ENCODE data around the gene NVL. TPM values are rescaled to one million over a fixed set of nuclear protein-coding genes. Genes with fewer than 3 reads are reported as not detected.

The NVL gene
- total RNA-seq, 1 experiment from 2014 or later = 33.4 TPM

DNA sequence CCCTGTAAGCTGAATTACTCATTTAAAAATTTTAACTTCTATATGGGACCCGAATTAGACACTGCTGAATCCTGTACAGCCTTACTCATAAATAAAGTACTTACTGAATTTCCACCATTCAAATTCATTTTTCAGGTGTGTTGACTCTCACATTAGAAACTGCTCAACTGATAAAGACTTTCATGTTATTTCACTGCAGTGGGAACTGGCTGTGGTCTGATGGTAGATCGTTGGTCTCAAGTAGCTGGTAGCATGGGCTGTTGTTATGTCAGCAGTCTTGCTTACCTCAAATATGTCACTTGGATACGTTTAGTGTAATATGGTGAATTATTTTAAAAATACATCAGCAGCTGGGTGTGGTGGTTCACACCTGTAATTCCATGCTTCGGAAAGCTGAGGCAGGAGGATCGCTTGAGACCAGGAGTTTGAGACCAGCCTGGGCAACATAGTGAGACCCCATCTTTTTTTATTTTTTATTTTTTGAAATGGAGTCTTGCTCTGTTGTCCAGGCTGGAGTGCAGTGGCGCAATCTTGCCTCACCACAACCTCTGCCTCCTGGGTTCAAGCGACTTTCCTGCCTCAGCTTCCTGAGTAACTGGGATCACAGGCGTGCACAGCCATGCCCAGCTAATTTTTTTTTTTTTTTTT is 136.5 kb downstream of the NVL start:
- peaks cover 9% of the 10 kb centered on the region for H3K4me1 Mint-ChIP-seq
- ATAC-seq = no peak
- ChIA-PET CTCF (no interaction called here), POLR2A (interaction anchor here (1.3 kb wide), 1 partner anchor 28 kb away, joined by 6 read pairs; no protein-coding TSS in a partner anchor)
- H3K9me3 Mint-ChIP-seq = peaks cover 10% of the 10 kb centered on the region
- no peak overlapping the region for H3K27ac Mint-ChIP-seq
- peaks cover 31% of the 10 kb centered on the region for H3K36me3 Mint-ChIP-seq
- DNase-seq (ENCODE audit: low spot score) = no peak
- H3K4me3 Mint-ChIP-seq = no peak overlapping the region
- no peaks in the 10 kb centered on the region for H3K27me3 Mint-ChIP-seq (ENCODE audit: low read depth)
- TF ChIP-seq AFF4 (CRISPR knock-in tag; IDR thresholded peaks at IDR 0.05; ENCODE audit: borderline replicate concordance) (no peak), GTF2I (CRISPR knock-in tag; conservative IDR thresholded peaks at IDR 0.05) (0 out of 2 replicates have a peak, but pooled peaks have one; percentile 27), NR3C1 (CRISPR knock-in tag; conservative IDR thresholded peaks at IDR 0.05; ENCODE audit: low read depth) (no peak)
- TF ChIP-seq, protein P1, sequence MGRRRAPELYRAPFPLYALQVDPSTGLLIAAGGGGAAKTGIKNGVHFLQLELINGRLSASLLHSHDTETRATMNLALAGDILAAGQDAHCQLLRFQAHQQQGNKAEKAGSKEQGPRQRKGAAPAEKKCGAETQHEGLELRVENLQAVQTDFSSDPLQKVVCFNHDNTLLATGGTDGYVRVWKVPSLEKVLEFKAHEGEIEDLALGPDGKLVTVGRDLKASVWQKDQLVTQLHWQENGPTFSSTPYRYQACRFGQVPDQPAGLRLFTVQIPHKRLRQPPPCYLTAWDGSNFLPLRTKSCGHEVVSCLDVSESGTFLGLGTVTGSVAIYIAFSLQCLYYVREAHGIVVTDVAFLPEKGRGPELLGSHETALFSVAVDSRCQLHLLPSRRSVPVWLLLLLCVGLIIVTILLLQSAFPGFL (CRISPR knock-in tag; IDR thresholded peaks at IDR 0.05; ENCODE audit: borderline replicate concordance) = no peak

DNA sequence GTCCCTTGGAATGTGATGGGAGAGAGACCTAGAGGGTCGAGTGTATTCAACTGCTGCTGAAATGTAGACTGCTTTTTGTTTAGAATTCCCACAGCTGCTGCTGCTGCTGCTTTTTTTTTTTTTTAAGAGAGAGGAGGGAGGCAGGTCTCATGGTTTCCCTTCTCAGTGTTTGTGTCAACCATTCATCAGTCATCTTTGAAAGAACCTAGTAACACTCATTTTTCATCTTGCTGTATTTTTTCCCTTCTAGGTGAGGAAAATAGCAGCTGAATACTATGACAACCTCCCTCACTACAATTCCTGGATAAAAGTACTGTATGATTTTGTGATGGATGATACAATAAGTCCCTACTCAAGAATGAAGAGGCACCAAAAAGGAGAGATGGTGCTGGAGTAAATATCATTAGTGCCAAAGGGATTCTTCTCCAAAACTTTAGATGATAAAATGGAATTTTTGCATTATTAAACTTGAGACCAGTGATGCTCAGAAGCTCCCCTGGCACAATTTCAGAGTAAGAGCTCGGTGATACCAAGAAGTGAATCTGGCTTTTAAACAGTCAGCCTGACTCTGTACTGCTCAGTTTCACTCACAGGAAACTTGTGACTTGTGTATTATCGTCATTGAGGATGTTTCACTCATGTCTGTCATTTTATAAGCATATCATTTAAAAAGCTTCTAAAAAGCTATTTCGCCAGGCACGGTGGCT is 137.7 kb downstream of the NVL start:
- no peak overlapping the region for H3K27ac Mint-ChIP-seq

More for the DNA sequence above, 137.7 kb downstream of the NVL start:
- no peaks in the 10 kb centered on the region for H3K27me3 Mint-ChIP-seq (ENCODE audit: low read depth)
- TF ChIP-seq, protein P2, sequence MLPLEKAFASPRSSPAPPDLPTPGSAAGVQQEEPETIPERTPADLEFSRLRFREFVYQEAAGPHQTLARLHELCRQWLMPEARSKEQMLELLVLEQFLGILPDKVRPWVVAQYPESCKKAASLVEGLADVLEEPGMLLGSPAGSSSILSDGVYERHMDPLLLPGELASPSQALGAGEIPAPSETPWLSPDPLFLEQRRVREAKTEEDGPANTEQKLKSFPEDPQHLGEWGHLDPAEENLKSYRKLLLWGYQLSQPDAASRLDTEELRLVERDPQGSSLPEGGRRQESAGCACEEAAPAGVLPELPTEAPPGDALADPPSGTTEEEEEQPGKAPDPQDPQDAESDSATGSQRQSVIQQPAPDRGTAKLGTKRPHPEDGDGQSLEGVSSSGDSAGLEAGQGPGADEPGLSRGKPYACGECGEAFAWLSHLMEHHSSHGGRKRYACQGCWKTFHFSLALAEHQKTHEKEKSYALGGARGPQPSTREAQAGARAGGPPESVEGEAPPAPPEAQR (CRISPR knock-in tag; IDR thresholded peaks at IDR 0.05) = no peak
- TF ChIP-seq CBFB (CRISPR knock-in tag; IDR thresholded peaks at IDR 0.05; ENCODE audit: low read depth) (no peak), JAZF1 (CRISPR knock-in tag; IDR thresholded peaks at IDR 0.05) (no peak), E2F4 (CRISPR knock-in tag; IDR thresholded peaks at IDR 0.05; ENCODE audit: borderline replicate concordance, low read depth) (no peak), ZBTB21 (CRISPR knock-in tag; IDR thresholded peaks at IDR 0.05; ENCODE audit: borderline replicate concordance) (no peak), ZNF121 (CRISPR knock-in tag; IDR thresholded peaks at IDR 0.05) (no peak), HMGA2 (CRISPR knock-in tag; IDR thresholded peaks at IDR 0.05) (no peak), NR1H2 (CRISPR knock-in tag; IDR thresholded peaks at IDR 0.05) (no peak), ZNF512 (CRISPR knock-in tag; IDR thresholded peaks at IDR 0.05; ENCODE audit: borderline replicate concordance) (no peak), TP53 (CRISPR knock-in tag; IDR thresholded peaks at IDR 0.05) (no peak), CREM (CRISPR knock-in tag; IDR thresholded peaks at IDR 0.05) (no peak), TCF7 (CRISPR knock-in tag; IDR thresholded peaks at IDR 0.05; ENCODE audit: low read depth) (no peak), GRHL2 (CRISPR knock-in tag; IDR thresholded peaks at IDR 0.05; ENCODE audit: insufficient replicate concordance, severe bottlenecking) (no peak)
- TF ChIP-seq, protein P3, sequence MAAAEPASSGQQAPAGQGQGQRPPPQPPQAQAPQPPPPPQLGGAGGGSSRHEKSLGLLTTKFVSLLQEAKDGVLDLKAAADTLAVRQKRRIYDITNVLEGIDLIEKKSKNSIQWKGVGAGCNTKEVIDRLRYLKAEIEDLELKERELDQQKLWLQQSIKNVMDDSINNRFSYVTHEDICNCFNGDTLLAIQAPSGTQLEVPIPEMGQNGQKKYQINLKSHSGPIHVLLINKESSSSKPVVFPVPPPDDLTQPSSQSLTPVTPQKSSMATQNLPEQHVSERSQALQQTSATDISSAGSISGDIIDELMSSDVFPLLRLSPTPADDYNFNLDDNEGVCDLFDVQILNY (CRISPR knock-in tag; IDR thresholded peaks at IDR 0.05) = no peak
- peaks cover 12% of the 10 kb centered on the region for H3K9me3 Mint-ChIP-seq
- no peak overlapping the region for H3K4me3 Mint-ChIP-seq
- DNase-seq (ENCODE audit: low spot score) = no peak
- peaks cover 33% of the 10 kb centered on the region for H3K36me3 Mint-ChIP-seq
- POLR2A ChIA-PET = interaction anchor here (1.3 kb wide), 1 partner anchor 27 kb away, joined by 6 read pairs; no protein-coding TSS in a partner anchor
- CTCF ChIA-PET = no interaction called here
- H3K4me1 Mint-ChIP-seq = peaks cover 9% of the 10 kb centered on the region
- no peak for ATAC-seq

Data from WTC11 (cell line).